Naive B cell (primary cell): ENCODE measurements around the gene VPS13D. TPM values are rescaled to one million over a fixed set of nuclear protein-coding genes. Genes with fewer than 3 reads are reported as not detected.
"Not testable (repeated sequence)": the region's sequence is repeated elsewhere in the genome, so short reads cannot be mapped to it uniquely, and the experiment has no call there.

Experiments used
- ATAC-seq, 2 donors: fragments of 150-1000 bp; cut with Tn5 transposase; 2 replicates each; pipeline ENCODE4 v1.10.0; 2021; ENCODE audit warnings: low read depth in 2 of 2, mild to moderate bottlenecking in 2 of 2, moderate library complexity in 2 of 2
- DNase-seq: peaks from one replicate; pipeline ENCODE4 v3.0.0; 2022
- H3K27ac Mint-ChIP-seq, 6 donors: one replicate each; pipeline ENCODE4 v1.8.0; 2020 to 2022; ENCODE audit warnings: mild to moderate bottlenecking in 6 of 6, mixed read lengths in 6 of 6, moderate library complexity in 5 of 6, inconsistent platforms in 2 of 6
- H3K27me3 Mint-ChIP-seq, 3 donors: one replicate each; pipeline ENCODE4 v1.8.0; 2021 to 2022; ENCODE audit warnings: mixed read lengths in 3 of 3, mild to moderate bottlenecking in 1 of 3
- H3K36me3 Mint-ChIP-seq, 2 donors: one replicate each; pipeline ENCODE4 v1.8.0; 2020 to 2022; ENCODE audit warnings: mixed read lengths in 2 of 2, inconsistent platforms in 1 of 2, mild to moderate bottlenecking in 1 of 2
- H3K4me1 Mint-ChIP-seq, 3 donors: one replicate each; pipeline ENCODE4 v1.8.0; 2020 to 2022; ENCODE audit warnings: mixed read lengths in 3 of 3, inconsistent platforms in 1 of 3, mild to moderate bottlenecking in 1 of 3, moderate library complexity in 1 of 3
- H3K4me3 Mint-ChIP-seq, 8 donors: one replicate each; pipeline ENCODE4 v1.8.0; 2020 to 2022; ENCODE audit warnings: mild to moderate bottlenecking in 8 of 8, mixed read lengths in 8 of 8, moderate library complexity in 8 of 8, inconsistent platforms in 2 of 8
- H3K9me3 Mint-ChIP-seq, 7 donors: one replicate each; pipeline ENCODE4 v1.8.0; 2020 to 2022; ENCODE audit warnings: mixed read lengths in 7 of 7, mild to moderate bottlenecking in 5 of 7, inconsistent platforms in 2 of 7, moderate library complexity in 1 of 7
- polyA plus RNA-seq, 6 donors: library from polyadenylated mRNA; unstranded; fragments of 300-500 nt; fragmentation: Illumina TruSeq; gene quantifications; one replicate each; pipeline ENCODE4 v1.2.3, GENCODE V29; 2021; ENCODE audit warnings: low read depth in 6 of 6

VPS13D gene
- polyA plus RNA-seq, 6 donors from 2014 or later, result 7.6 to 14.6 (median 11.8) TPM

DNA sequence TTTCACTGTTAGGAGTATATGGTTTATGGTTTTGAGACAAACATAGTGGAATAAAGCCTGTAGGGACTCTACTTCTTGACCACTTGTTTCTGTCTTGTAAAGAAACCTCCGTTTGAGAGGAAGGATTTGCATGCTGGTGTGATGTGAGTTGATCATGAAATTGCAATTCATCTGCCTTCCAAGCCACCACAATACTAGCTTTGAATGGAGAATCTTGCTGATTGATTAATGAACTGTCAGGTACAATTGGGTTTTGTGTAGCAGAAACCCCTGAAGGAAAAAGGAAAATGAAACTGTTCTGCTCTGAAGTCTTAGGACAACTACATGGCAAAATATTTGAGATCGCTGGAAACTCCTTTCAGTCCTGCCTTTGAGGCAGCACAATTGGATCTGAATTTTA is 90.7 kb downstream of the VPS13D start:
- no peak overlapping the region for H3K27ac Mint-ChIP-seq
- ATAC-seq (no peak), DNase-seq (no peak)
- H3K4me3 Mint-ChIP-seq, result no peak overlapping the region
- peaks cover 0 to 3% (median 0%) of the 10 kb centered on the region in 7 donors for H3K9me3 Mint-ChIP-seq
- H3K4me1 Mint-ChIP-seq, result no peaks in the 10 kb centered on the region
- no peaks in the 10 kb centered on the region for H3K27me3 Mint-ChIP-seq
- peaks cover 31 to 43% of the 10 kb centered on the region in 2 donors for H3K36me3 Mint-ChIP-seq

DNA sequence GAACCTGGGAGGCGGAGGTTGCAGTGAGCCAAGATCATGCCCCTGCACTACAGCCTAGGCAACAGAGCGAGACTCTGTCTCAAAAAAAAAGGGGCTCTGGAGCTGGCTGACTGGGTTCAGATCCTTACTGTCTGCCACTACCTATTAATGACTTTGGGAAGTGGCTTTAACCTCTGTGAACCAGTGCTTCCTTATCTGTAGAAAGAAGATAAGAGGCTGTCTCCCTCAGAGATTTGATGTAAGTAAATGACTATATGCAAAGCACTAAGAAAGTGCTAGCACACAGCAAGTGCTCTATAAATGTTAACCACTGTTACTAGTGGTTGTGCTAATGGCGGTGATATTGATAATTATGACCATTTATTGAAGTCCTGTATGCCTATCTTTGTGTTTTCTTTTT is 94.6 kb downstream of the VPS13D start:
- Mint-ChIP-seq H3K36me3 (peaks cover 18 to 31% of the 10 kb centered on the region in 2 donors), H3K27me3 (no peaks in the 10 kb centered on the region)
- no peak for ATAC-seq

DNA sequence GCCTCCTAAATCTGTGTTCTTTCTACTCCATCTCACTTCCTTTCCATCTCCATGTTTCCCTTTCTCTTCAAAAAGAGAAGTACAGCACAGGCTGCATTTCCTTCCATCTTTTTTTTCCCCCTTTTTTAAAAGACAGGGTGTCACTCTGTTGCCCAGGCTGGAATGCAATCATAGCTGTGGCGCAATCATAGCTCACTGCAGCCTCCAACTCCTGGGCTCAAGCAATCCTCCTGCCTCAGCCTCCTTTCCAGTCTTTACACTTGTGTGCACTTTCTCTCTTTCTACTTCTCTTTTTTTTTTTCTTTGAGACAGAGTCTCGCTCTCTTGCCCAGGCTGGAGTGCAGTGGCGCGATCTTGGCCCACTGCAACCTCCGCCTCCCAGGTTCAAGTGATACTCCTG is 95.1 kb downstream of the VPS13D start:
- H3K36me3 Mint-ChIP-seq, result peaks cover 12 to 25% of the 10 kb centered on the region in 2 donors
- H3K9me3 Mint-ChIP-seq, DNase-seq, ATAC-seq, H3K27me3 Mint-ChIP-seq, H3K4me3 Mint-ChIP-seq, H3K4me1 Mint-ChIP-seq: not testable (repeated sequence)
- peak overlapping the region in 3 of 6 donors; percentile 3 to 94 (median 78) for H3K27ac Mint-ChIP-seq

More for the DNA sequence above, 94.6 kb downstream of the VPS13D start:
- Mint-ChIP-seq H3K4me3 (no peak overlapping the region), H3K9me3 (peaks cover 0 to 3% (median 0%) of the 10 kb centered on the region in 7 donors), H3K27ac (peak overlapping the region in 1 of 6 donors; percentile 3), H3K4me1 (no peaks in the 10 kb centered on the region)
- DNase-seq, result no peak

DNA sequence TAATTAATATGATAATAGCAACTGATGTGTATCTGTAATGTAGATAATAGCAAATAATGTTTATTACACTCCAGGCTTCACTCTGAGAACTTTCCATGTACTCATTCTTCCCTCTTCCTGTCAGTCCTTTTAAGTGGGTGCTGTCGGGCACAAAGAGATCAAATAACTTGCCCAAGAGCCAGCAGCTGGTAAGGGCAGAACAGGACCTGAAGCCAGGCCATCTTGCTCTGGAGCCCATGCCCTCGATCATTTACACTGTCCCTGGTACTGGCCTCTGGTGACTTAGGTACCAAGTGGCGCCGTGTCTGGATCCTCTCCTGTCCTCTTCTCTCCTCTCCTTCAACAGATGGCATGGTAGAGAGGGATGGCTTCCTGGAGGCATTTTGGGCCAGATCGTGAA is 97.2 kb downstream of the VPS13D start:
- no peak for DNase-seq
- no peak overlapping the region for H3K4me3 Mint-ChIP-seq
- no peak for ATAC-seq
- H3K27ac Mint-ChIP-seq, result peak overlapping the region in 2 of 6 donors; percentile 28 to 73
- peaks cover 12 to 22% of the 10 kb centered on the region in 2 donors for H3K36me3 Mint-ChIP-seq
- H3K9me3 Mint-ChIP-seq, result peaks cover 0 to 3% (median 0%) of the 10 kb centered on the region in 7 donors
- no peaks in the 10 kb centered on the region for H3K27me3 Mint-ChIP-seq
- H3K4me1 Mint-ChIP-seq, result no peaks in the 10 kb centered on the region

DNA sequence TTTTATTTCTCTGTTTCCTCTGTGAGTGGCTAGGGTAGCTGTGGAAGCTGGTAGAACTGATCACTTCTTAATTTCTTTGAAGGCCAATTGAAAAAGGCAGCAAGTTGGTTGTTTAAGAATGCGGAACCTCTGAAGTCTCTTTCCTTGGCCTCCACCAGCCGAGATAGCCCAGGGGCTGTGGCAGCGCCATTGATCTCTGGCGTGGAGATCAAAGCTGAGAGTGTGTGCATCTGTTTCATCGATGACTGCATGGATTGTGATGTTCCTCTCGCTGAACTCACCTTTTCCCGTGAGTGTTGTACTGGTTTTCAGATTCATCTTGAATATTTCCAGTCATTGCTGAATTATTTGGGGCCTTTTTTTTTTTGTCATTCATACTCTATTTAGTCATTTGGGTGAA is 97.7 kb downstream of the VPS13D start:
- H3K9me3 Mint-ChIP-seq, result peaks cover 0 to 3% (median 0%) of the 10 kb centered on the region in 7 donors
- no peak for ATAC-seq
- H3K27ac Mint-ChIP-seq, result peak overlapping the region in 1 of 6 donors; percentile 52
- H3K27me3 Mint-ChIP-seq, result no peaks in the 10 kb centered on the region
- H3K4me1 Mint-ChIP-seq, result no peaks in the 10 kb centered on the region
- DNase-seq, result no peak
- H3K4me3 Mint-ChIP-seq, result no peak overlapping the region
- H3K36me3 Mint-ChIP-seq, result peaks cover 18 to 21% of the 10 kb centered on the region in 2 donors

DNA sequence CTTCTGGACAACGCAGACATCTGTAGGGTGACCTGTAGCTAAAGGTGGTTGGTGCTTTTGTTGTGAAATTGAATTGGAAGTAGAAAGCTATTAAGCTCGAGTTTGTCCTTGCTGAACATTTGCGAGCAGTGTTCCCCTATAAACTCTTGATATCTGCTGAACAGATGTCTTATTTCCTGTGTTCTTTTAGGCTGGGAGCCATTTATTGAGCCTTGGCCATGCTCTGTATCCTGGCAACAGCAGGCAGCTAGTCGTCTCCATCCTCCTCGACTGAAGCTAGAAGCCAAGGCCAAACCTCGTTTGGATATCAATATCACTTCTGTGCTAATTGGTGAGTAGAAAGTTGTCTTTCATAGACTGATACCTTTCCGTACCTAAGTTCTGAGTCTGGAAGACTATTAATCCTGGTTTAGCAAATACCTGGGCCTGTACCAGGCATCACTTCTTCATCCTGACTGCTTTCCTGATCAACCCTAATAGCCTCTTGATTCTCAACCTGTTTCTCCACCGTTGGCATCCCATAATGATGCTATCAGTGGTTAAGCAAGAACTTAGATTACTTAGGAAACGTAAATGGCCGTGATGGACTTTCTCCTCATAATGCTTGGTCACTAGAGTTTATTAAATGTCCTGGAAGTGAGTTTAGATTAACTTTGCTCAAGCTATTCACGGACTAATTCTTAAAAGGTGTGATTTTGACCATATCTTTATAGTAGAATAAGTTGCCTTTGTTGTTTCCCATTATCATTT is 103.4 kb downstream of the VPS13D start:
- H3K27ac Mint-ChIP-seq, result peak overlapping the region in 3 of 6 donors; percentile 21 to 61 (median 33)

DNA sequence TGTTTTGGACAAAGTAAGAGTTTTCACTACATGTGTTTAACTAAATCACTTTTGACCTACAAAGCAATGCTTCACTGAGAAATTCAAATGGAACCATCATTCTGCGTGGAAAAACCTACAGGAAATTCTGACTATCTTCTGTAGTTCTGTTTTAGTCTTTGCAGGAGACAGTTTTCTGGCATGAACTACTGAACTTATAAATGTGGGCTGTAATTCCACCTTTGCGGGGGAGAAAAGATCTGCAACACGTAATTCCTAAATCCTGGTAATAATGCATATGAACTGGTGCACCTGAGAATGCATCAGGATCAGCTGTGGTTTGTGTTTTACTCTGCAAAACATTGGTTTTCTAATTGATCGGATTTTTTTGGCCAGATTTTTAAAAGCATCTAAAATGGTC is 106.0 kb downstream of the VPS13D start:
- peaks cover 34 to 38% of the 10 kb centered on the region in 2 donors for H3K36me3 Mint-ChIP-seq
- H3K4me1 Mint-ChIP-seq, result peaks cover 0 to 3% (median 0%) of the 10 kb centered on the region in 3 donors
- ATAC-seq (no peak), DNase-seq (no peak)
- H3K27me3 Mint-ChIP-seq, result no peaks in the 10 kb centered on the region
- peak overlapping the region in 1 of 6 donors; percentile 84 for H3K27ac Mint-ChIP-seq
- no peaks in the 10 kb centered on the region for H3K9me3 Mint-ChIP-seq
- no peak overlapping the region for H3K4me3 Mint-ChIP-seq

More for the DNA sequence above, 103.4 kb downstream of the VPS13D start:
- DNase-seq, result no peak
- Mint-ChIP-seq H3K4me3 (no peak overlapping the region), H3K4me1 (no peaks in the 10 kb centered on the region), H3K27me3 (no peaks in the 10 kb centered on the region), H3K36me3 (peaks cover 34 to 35% of the 10 kb centered on the region in 2 donors), H3K9me3 (no peaks in the 10 kb centered on the region)
- no peak for ATAC-seq

DNA sequence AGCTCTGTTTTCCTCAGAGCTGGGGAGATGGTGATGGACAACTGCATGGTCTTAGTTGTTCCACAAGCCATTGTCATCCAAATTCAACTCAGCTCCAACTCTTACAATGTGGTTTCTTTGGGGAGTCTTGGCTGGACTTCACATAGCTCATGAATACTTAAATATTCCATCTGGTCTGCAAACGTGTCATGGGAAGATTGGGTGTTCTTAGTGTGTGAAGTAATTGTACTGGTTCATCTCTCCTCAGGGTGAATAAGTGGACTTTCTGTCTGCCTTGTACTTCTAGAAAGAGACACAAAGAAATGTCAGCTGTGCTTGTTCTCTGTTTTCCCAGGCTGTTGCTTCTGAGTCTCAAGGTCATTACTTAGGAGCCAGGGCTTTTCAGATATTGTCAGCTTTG is 106.6 kb downstream of the VPS13D start:
- Mint-ChIP-seq H3K27me3 (no peaks in the 10 kb centered on the region), H3K36me3 (peaks cover 34 to 38% of the 10 kb centered on the region in 2 donors), H3K4me3 (no peak overlapping the region), H3K27ac (peak overlapping the region in 3 of 6 donors; percentile 10 to 41 (median 34)), H3K4me1 (peaks cover 0 to 6% (median 4%) of the 10 kb centered on the region in 3 donors), H3K9me3 (no peaks in the 10 kb centered on the region)
- no peak for DNase-seq
- ATAC-seq, result no peak

DNA sequence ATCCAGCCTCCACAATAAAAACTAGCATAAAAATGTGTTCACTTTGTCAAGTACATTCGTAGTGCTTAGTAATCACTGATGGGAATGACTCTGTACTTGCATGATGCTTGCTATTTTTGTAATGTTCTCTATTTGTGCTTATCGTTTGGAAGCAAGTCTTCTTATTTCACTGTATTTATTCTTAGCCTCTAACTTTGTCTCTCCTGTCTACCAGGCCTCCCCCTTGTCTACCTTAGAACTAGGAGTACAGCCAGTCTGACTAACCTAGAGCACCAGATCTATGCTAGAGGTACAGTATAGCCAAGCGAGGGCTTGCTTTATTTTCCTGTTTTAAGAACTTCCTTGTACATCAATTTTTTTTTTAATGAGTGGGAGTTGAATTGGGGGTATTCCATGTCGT is 108.2 kb downstream of the VPS13D start:
- ATAC-seq (no peak), DNase-seq (no peak)
- H3K36me3 Mint-ChIP-seq, result peaks cover 28 to 31% of the 10 kb centered on the region in 2 donors
- no peak overlapping the region for H3K4me3 Mint-ChIP-seq
- H3K4me1 Mint-ChIP-seq, result peaks cover 0 to 19% (median 17%) of the 10 kb centered on the region in 3 donors
- H3K9me3 Mint-ChIP-seq, result no peaks in the 10 kb centered on the region
- H3K27ac Mint-ChIP-seq, result no peak overlapping the region
- H3K27me3 Mint-ChIP-seq, result no peaks in the 10 kb centered on the region

DNA sequence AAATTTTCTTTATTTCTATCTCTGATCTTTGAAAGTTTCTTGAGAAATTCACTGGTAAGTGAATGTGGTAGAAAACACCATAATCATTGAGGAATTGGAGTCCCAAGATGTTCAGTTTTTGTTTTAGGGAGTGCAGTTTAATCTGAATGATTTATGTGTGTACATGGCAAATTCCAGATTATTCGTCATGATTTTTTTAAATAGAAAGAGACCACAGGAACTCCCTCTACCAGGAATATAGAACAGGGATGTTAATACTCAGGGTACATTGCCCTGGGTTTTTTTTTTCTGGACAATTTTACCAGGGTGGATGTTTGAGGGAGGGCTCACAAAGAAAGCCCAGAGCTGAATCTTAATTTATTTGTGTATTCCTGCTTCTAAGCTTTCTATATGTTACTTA is 109.0 kb downstream of the VPS13D start:
- Mint-ChIP-seq H3K36me3 (peaks cover 20 to 24% of the 10 kb centered on the region in 2 donors), H3K4me3 (no peak overlapping the region), H3K4me1 (peaks cover 3 to 21% (median 20%) of the 10 kb centered on the region in 3 donors), H3K27ac (no peak overlapping the region), H3K27me3 (no peaks in the 10 kb centered on the region), H3K9me3 (no peaks in the 10 kb centered on the region)
- no peak for ATAC-seq
- no peak for DNase-seq

DNA sequence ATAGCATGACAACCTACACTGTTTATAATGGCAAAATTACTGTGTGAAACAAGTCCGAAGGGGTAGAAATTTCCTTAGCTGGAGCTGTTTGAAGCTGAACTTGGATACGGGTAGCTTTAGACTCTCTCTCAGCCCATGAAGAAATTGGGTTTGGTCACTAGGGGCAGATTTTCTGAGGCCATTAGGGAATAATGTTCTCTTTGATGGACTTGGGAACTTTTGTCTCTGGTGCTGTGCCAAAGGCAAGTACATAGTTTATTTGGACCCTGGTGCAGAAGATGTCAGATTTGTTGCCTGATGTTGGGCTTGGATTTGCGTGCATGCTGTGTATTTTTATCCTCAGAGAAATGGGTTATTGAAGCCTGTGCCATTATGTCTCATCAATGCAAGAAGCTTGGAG is 109.6 kb downstream of the VPS13D start:
- no peak for DNase-seq
- Mint-ChIP-seq H3K4me3 (no peak overlapping the region), H3K4me1 (peaks cover 8 to 27% (median 26%) of the 10 kb centered on the region in 3 donors), H3K9me3 (no peaks in the 10 kb centered on the region), H3K27me3 (no peaks in the 10 kb centered on the region), H3K27ac (peak overlapping the region in 2 of 6 donors; percentile 24 to 44), H3K36me3 (peaks cover 19% of the 10 kb centered on the region in 2 donors)
- no peak for ATAC-seq

DNA sequence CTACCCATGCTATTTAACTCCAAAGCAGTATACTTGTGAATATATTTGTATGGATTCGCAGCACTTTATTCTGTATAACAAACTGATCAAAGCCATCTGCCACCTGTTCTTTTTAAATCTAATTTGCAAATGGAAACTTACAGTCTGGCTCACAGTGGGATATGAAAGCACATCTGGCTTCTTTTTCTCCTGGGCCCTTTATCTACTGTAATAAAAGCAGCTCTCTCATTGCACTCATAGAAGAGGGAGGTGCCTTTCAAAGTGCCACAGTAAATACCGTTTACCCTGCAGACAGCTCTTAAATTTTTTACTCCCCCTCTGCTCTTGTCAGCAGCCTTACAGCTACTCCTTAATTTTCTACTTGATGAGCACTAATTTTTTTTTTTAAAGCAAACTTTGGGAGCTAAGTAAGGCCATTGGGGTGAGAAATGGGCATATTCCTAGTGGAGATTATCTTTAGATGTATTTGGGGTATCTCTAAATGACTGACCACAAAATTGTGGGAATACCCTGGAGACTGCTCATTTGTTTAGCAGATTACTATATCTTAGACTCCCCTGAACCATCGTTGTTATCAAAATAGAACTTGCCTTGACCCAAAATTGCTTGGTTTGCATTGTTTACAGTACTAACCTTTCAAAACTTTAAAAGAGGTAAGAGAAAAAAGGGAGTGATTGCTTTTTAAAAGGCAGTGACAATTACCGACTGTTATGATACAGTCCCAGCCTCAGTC is 110.1 kb downstream of the VPS13D start:
- Mint-ChIP-seq H3K9me3 (no peaks in the 10 kb centered on the region), H3K4me3 (no peak overlapping the region), H3K36me3 (peaks cover 19% of the 10 kb centered on the region in 2 donors), H3K4me1 (peaks cover 14 to 33% (median 32%) of the 10 kb centered on the region in 3 donors), H3K27me3 (no peaks in the 10 kb centered on the region), H3K27ac (peak overlapping the region in 1 of 6 donors; percentile 24)
- DNase-seq (no peak), ATAC-seq (no peak)

DNA sequence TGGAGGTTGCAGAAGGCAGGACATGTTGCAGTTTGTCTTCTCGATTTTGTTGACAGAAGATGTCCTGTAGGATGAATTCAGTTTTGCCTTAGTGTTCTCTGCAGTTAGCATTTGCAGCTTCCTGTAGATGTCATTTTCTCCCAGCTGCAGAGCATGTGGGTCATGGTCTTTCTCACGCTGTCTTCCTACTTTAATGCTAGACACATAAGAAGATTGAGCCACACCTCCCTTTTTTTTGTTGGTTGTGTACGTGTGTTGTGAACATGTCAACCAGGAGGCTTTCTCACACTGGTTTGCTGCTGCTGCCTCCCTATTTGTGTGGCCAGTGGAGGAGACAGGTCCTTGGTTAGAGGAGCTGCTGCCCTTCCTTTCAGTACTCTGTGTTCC is 110.7 kb downstream of the VPS13D start:
- Mint-ChIP-seq H3K27ac (peak overlapping the region in 2 of 6 donors; percentile 28 to 52), H3K4me3 (no peak overlapping the region), H3K27me3 (no peaks in the 10 kb centered on the region), H3K36me3 (peaks cover 14 to 18% of the 10 kb centered on the region in 2 donors), H3K4me1 (peaks cover 19 to 38% (median 37%) of the 10 kb centered on the region in 3 donors), H3K9me3 (no peaks in the 10 kb centered on the region)
- ATAC-seq, result no peak
- no peak for DNase-seq
